CD4-positive, CD25-positive, alpha-beta regulatory T cell (primary cell): ENCODE data around the gene MAML1. TPM values are rescaled to one million over a fixed set of nuclear protein-coding genes. Genes with fewer than 3 reads are reported as not detected.
"Not testable (repeated sequence)": the region's sequence is repeated elsewhere in the genome, so short reads cannot be mapped to it uniquely, and the experiment has no call there.

Experiments
- ATAC-seq, 2 donors: fragments of 150-1000 bp; cut with Tn5 transposase; one replicate each; pipeline ENCODE4 v1.10.0; 2021; ENCODE audit warnings: low read depth in 2 of 2, moderate number of reproducible peaks in 2 of 2, moderate library complexity in 1 of 2
- DNase-seq, 3 donors: peaks; one replicate each; pipeline versions ENCODE4 v3.0.0 to v3.0.0-alpha.2; 2012 to 2022; ENCODE audit warnings: mixed read lengths in 1 of 3
- H3K27ac ChIP-seq: one replicate; pipeline ENCODE4 v1.7.0; 2013; ENCODE audit warnings: mild to moderate bottlenecking, low read length; ENCODE audit not compliant: insufficient read depth, poor library complexity, severe bottlenecking
- H3K27me3 ChIP-seq: one replicate; pipeline ENCODE4 v1.7.0; 2013; ENCODE audit warnings: low read length; ENCODE audit not compliant: control insufficient read depth, insufficient read depth
- H3K36me3 ChIP-seq: one replicate; pipeline ENCODE4 v1.7.0; 2013; ENCODE audit warnings: mild to moderate bottlenecking, low read length, moderate library complexity; ENCODE audit not compliant: control insufficient read depth, insufficient read depth
- H3K4me1 ChIP-seq: 2 replicates; pipeline ENCODE4 v1.7.0; 2013; ENCODE audit warnings: mild to moderate bottlenecking, low read length; ENCODE audit not compliant: insufficient read depth, control insufficient read depth, poor library complexity, severe bottlenecking
- H3K4me3 ChIP-seq: one replicate; pipeline ENCODE4 v1.7.0; 2013; ENCODE audit warnings: low read depth, mild to moderate bottlenecking, low read length, moderate library complexity
- H3K9me3 ChIP-seq, 2 experiments: 1 replicate in 1 of 2; 2 replicates in 1 of 2; pipeline ENCODE4 v1.7.0; 2013; ENCODE audit warnings: low read length in 2 of 2, mild to moderate bottlenecking in 1 of 2, moderate library complexity in 1 of 2; ENCODE audit not compliant: control insufficient read depth in 2 of 2
- H3K27ac Mint-ChIP-seq, 3 donors: one replicate each; pipeline ENCODE4 v1.8.0; 2020 to 2022; ENCODE audit warnings: mild to moderate bottlenecking in 3 of 3, mixed read lengths in 3 of 3, moderate library complexity in 2 of 3
- H3K27me3 Mint-ChIP-seq: one replicate; pipeline ENCODE4 v1.8.0; 2022; ENCODE audit warnings: mild to moderate bottlenecking, mixed read lengths
- H3K36me3 Mint-ChIP-seq: one replicate; pipeline ENCODE4 v1.8.0; 2020; ENCODE audit warnings: mixed read lengths
- H3K4me1 Mint-ChIP-seq, 4 donors: one replicate each; pipeline ENCODE4 v1.8.0; 2020 to 2022; ENCODE audit warnings: mixed read lengths in 4 of 4, mild to moderate bottlenecking in 1 of 4
- H3K4me3 Mint-ChIP-seq, 4 donors: one replicate each; pipeline ENCODE4 v1.8.0; 2020 to 2022; ENCODE audit warnings: mild to moderate bottlenecking in 4 of 4, mixed read lengths in 4 of 4, moderate library complexity in 3 of 4
- H3K9me3 Mint-ChIP-seq, 7 donors: one replicate each; pipeline ENCODE4 v1.8.0; 2020 to 2022; ENCODE audit warnings: mixed read lengths in 7 of 7, mild to moderate bottlenecking in 3 of 7, moderate library complexity in 2 of 7
- polyA plus RNA-seq, 4 donors: library from polyadenylated mRNA; unstranded; fragments of 300-500 nt; fragmentation: Illumina TruSeq; gene quantifications; one replicate each; pipeline ENCODE4 v1.2.3, GENCODE V29; 2021
- total RNA-seq: library from RNA; stranded (reverse); gene quantifications from one replicate; pipeline ENCODE4 v1.2.3, GENCODE V29; 2022

MAML1 gene
- total and polyA plus RNA-seq, 5 donors from 2014 or later, result 2.8 to 39.5 (median 4.2) TPM

DNA sequence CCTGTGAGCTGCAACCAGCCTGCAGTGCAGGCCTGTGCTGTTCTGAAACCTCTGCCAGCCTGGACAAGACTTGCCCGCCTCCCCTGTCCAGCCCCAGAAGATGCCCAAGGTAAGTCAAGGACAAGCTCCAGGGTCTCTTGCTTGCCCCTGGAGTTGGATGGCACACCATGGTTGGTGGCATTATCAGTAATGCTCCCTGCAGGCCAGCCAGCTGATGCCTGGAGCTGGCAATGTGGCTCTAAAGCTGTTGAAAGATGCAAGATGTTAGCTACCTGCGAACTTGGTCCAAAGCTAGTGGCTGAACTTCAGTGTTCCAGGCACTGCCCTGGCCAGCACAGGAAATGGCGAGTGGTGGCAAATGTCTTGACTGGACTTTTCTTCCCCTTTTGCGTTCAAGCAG, 47.2 kb downstream of the MAML1 start:
- no peaks in the 10 kb centered on the region for H3K4me1 ChIP-seq
- no peak for DNase-seq
- H3K36me3 ChIP-seq, result peaks cover 44% of the 10 kb centered on the region
- no peak overlapping the region for H3K27ac ChIP-seq
- Mint-ChIP-seq H3K4me1 (peaks cover 0 to 4% (median 0%) of the 10 kb centered on the region in 4 donors), H3K27ac (peak overlapping the region in 1 of 3 donors; percentile 81), H3K36me3 (peaks cover 26% of the 10 kb centered on the region), H3K9me3 (no peaks in the 10 kb centered on the region), H3K4me3 (no peak overlapping the region), H3K27me3 (no peaks in the 10 kb centered on the region)
- H3K27me3 ChIP-seq, result no peaks in the 10 kb centered on the region
- ATAC-seq, result no peak
- no peaks in the 10 kb centered on the region for H3K9me3 ChIP-seq
- no peak overlapping the region for H3K4me3 ChIP-seq

DNA sequence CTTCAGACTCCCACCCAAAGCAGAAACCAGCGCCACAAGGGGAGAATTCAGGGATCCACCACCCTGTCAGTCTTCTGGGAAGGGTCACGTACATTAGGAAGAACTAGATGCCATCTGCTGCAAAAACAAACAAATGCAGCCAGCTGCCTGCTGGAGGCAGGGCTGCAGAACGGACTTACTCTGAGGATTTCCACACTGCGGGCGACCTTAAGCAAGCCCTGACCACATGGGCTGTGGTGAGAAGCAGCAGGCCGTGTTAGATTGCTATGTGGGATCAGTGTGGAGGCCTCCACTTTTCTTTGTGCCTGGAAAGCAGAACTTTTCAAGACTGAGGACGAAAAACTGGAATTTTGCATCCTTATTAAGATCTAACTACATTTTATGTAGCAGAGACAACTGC, 47.7 kb downstream of the MAML1 start:
- no peaks in the 10 kb centered on the region for H3K9me3 ChIP-seq
- H3K27ac Mint-ChIP-seq, result no peak overlapping the region
- ATAC-seq, result no peak

DNA sequence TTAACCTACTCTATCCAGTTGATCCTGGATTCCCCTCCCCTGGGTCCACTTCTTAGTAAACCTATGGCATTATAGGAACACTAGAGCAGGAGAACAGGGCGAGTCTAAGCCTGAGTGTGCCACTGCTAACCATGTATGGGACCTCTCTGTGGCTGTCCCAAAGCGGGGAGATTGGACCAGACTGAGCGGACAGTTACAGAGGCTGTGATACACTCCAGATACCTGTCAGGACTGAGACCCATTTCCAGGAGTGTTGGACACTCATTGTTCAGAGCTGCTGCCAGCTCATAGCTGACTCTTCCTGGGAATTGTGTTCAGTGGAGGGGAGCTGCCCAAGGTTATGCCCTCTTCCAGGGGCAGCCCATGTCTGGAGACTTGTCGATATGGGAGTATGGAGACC, 49.2 kb downstream of the MAML1 start:
- Mint-ChIP-seq H3K9me3 (no peaks in the 10 kb centered on the region), H3K27me3 (no peaks in the 10 kb centered on the region), H3K27ac (peak overlapping the region in 1 of 3 donors; percentile 17), H3K36me3 (peaks cover 17% of the 10 kb centered on the region), H3K4me1 (peaks cover 0 to 6% (median 0%) of the 10 kb centered on the region in 4 donors), H3K4me3 (no peak overlapping the region)
- Histone ChIP-seq H3K4me1 (no peaks in the 10 kb centered on the region), H3K36me3 (peaks cover 25% of the 10 kb centered on the region), H3K9me3 (no peaks in the 10 kb centered on the region), H3K4me3 (no peak overlapping the region), H3K27me3 (no peaks in the 10 kb centered on the region), H3K27ac (no peak overlapping the region)
- no peak for DNase-seq
- no peak for ATAC-seq

More for the DNA sequence above, 47.7 kb downstream of the MAML1 start:
- Mint-ChIP-seq H3K4me3 (no peak overlapping the region), H3K36me3 (peaks cover 26% of the 10 kb centered on the region), H3K4me1 (peaks cover 0 to 6% (median 0%) of the 10 kb centered on the region in 4 donors), H3K9me3 (no peaks in the 10 kb centered on the region), H3K27me3 (no peaks in the 10 kb centered on the region)
- peaks cover 39% of the 10 kb centered on the region for H3K36me3 ChIP-seq
- no peak for DNase-seq
- no peaks in the 10 kb centered on the region for H3K27me3 ChIP-seq
- no peaks in the 10 kb centered on the region for H3K4me1 ChIP-seq
- no peak overlapping the region for H3K4me3 ChIP-seq
- no peak overlapping the region for H3K27ac ChIP-seq

DNA sequence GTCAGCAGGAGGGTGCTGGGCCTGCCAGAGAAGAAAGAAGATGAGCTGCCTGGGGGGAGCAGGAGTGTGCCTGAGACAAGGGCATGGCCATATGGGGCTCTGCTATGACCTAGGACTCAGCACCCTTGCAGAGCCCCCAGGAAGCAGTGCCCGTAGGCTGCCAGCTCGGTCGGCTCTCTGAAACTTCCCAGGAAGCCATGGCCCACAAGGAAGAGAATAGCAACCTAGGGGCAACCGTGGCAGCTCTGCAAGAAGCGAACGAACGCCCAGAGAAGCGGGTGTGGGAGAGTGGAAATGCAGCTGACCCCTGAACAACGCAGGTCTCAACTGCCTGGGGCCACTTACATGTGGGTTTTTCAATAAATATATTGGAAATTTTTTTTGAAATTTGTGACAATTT, 50.5 kb downstream of the MAML1 start:
- H3K4me1 ChIP-seq, result no peaks in the 10 kb centered on the region
- no peaks in the 10 kb centered on the region for H3K27me3 Mint-ChIP-seq
- no peaks in the 10 kb centered on the region for H3K9me3 ChIP-seq
- DNase-seq (no peak), ATAC-seq (no peak)
- H3K9me3 Mint-ChIP-seq, result no peaks in the 10 kb centered on the region
- H3K36me3 Mint-ChIP-seq, result peaks cover 13% of the 10 kb centered on the region
- H3K4me3 Mint-ChIP-seq, result no peak overlapping the region
- no peaks in the 10 kb centered on the region for H3K27me3 ChIP-seq
- peaks cover 0 to 6% (median 0%) of the 10 kb centered on the region in 4 donors for H3K4me1 Mint-ChIP-seq
- H3K4me3 ChIP-seq, result no peak overlapping the region
- no peak overlapping the region for H3K27ac ChIP-seq
- no peak overlapping the region for H3K27ac Mint-ChIP-seq
- peaks cover 18% of the 10 kb centered on the region for H3K36me3 ChIP-seq

DNA sequence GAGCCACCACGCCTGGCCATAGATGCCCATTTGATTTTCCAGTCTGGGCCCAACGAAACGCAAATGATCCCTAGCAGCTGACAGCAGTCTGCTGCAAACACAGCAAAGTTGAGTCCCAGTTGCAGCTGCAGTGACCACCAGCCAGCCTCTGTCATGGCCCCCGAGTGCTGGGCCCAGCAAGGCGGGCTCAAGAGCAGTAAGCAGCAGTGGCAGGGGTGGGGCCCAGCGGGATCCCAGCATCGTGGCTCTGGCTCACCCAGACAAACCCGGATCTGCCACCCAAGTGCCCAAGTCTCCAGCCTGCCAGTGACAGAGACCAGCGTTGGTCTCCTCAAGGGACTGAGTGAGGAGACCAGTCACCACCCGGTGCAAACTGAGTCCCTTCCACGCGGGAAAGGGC, 54.2 kb downstream of the MAML1 start:
- Mint-ChIP-seq H3K4me3 (no peak overlapping the region), H3K9me3 (peaks cover 0 to 2% (median 0%) of the 10 kb centered on the region in 7 donors), H3K27ac (no peak overlapping the region), H3K36me3 (peaks cover 3% of the 10 kb centered on the region), H3K4me1 (peaks cover 0 to 4% (median 0%) of the 10 kb centered on the region in 4 donors), H3K27me3 (no peaks in the 10 kb centered on the region)
- Histone ChIP-seq H3K36me3 (no peaks in the 10 kb centered on the region), H3K27me3 (no peaks in the 10 kb centered on the region), H3K27ac (no peak overlapping the region), H3K4me3 (no peak overlapping the region), H3K9me3 (no peaks in the 10 kb centered on the region), H3K4me1 (no peaks in the 10 kb centered on the region)
- ATAC-seq (no peak), DNase-seq (no peak)

DNA sequence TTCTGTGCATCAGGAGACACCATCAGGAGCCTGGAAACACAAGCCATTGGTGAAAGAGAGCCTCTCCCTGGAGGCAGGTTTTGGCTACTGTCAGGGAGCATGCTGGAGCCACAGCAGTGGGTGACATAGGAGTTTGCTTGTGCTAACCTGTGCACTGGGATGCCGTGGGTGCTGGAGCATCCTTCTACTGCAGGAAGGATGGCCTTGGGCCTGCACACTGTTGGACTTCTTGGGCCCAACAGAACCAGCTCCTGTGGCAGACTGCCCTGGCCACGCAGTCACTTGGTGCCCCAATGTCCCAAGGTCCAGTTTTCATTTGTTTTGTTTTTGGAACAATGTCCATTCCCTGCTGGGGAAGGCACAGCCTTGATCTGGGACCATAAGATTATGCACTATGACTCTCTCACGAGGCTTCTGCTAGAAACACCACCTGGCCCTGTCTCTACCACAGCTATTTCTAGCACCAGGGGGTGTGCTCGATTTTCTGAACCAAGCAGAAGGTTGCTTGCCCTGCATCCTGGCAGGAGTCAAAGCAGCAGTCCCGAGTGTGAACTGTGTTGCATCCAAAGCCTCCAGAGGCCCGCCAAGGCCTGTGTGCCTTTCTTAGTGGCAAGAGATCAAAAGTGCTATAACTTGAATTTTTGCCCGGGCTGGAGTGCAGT, 55.7 kb downstream of the MAML1 start:
- Histone ChIP-seq H3K27ac (no peak overlapping the region), H3K27me3 (no peaks in the 10 kb centered on the region), H3K4me1 (peaks cover 1% of the 10 kb centered on the region), H3K4me3 (no peak overlapping the region), H3K9me3 (no peaks in the 10 kb centered on the region), H3K36me3 (no peaks in the 10 kb centered on the region)
- peaks cover 0 to 2% (median 0%) of the 10 kb centered on the region in 7 donors for H3K9me3 Mint-ChIP-seq
- peaks cover 0 to 9% (median 4%) of the 10 kb centered on the region in 4 donors for H3K4me1 Mint-ChIP-seq
- ATAC-seq, result no peak
- DNase-seq, result no peak
- no peak overlapping the region for H3K4me3 Mint-ChIP-seq
- no peak overlapping the region for H3K27ac Mint-ChIP-seq
- no peaks in the 10 kb centered on the region for H3K36me3 Mint-ChIP-seq
- no peaks in the 10 kb centered on the region for H3K27me3 Mint-ChIP-seq

DNA sequence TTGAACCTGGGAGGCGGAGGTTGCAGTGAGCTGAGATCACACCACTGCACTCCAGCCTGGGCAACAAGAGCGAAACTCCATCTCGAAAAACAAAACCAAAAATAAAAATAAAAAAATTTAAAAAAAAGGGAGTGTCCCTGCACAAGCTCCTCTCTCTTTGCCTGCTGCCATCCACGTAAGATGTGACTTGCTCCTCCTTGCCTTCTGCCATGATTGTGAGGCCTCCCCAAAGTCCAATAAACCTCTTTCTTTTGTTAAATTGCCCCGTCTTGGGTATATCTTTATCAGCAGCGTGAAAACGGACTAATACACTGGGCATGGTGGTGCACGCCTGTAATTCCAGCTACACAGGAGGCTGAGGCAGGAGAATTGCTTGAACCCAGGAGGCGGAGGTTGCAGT, 56.7 kb downstream of the MAML1 start:
- not testable (repeated sequence) for H3K36me3 ChIP-seq, DNase-seq, ATAC-seq, H3K4me3 ChIP-seq, H3K27me3 ChIP-seq, H3K9me3 ChIP-seq, H3K36me3 Mint-ChIP-seq, H3K27ac ChIP-seq, H3K4me3 Mint-ChIP-seq, H3K9me3 Mint-ChIP-seq, H3K27me3 Mint-ChIP-seq
- Mint-ChIP-seq H3K27ac (peak overlapping the region in 1 of 3 donors; percentile 95), H3K4me1 (peaks cover 0 to 19% (median 12%) of the 10 kb centered on the region in 4 donors)
- peaks cover 11% of the 10 kb centered on the region for H3K4me1 ChIP-seq
